ENCODE results near the gene TXNDC11.

- TF ChIP-seq POLR2A (IDR thresholded peaks at IDR 0.05; ENCODE audit: extremely low read depth, insufficient read length) (no peak), CTCF (IDR thresholded peaks at IDR 0.05; ENCODE audit: low read depth, low read length) (no peak)
Measured at GRCh38 chr16:11681976-11682654, 60.5 kb downstream of the TXNDC11 start.

Measured in NB4 (cell line).